GM11168 (cell line): Measurements from ENCODE around the gene ARPC5.

Experiments used
- in situ Hi-C: fragments of 300-500 bp; cut with MboI; formaldehyde crosslinking; loops from one replicate; pipeline ENCODE4 v1.12.0; 2022; ENCODE audit warnings: low sequenced_read_pairs; ENCODE audit not compliant: unreplicated experiment

Gene ARPC5

DNA sequence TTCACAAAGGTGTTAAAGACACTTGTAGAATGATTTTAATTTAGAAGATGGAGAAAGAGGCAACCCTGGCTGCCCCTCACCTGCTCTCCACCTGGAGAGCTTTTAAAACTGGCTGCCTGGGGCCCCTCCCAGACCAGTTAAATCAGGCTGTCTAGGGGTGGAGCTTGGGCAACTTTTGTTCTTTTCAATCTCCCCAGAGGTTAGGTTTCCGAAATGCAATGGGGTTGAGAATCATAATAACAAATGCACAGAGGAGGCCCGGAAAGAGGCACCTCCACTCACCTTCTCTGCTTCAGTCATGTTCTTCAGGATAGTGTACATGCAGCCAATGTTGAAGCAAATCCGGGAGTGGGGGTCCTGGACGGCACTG lies 45.7 kb downstream of the ARPC5 start:
- in situ Hi-C loops, result no loop called here

DNA sequence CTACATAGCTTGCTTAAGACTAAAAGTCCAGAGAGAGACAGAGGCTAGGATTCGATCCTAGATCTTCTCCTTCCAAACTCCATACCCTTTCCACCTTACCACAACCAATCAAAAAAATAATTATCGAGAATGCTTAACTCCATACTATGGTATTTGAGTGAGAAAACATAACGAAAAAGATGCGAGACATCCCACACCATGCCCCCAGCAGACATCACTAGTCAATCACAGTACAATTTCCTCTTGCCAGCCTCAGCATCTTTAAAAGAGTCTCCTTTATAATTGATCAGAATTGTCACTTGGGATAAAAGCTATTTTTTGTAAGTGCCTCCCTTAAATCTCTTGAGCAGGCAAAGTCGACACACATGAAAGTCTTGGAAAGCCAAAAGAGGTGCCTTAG lies 46.2 kb downstream of the ARPC5 start:
- in situ Hi-C loops, result no loop called here

DNA sequence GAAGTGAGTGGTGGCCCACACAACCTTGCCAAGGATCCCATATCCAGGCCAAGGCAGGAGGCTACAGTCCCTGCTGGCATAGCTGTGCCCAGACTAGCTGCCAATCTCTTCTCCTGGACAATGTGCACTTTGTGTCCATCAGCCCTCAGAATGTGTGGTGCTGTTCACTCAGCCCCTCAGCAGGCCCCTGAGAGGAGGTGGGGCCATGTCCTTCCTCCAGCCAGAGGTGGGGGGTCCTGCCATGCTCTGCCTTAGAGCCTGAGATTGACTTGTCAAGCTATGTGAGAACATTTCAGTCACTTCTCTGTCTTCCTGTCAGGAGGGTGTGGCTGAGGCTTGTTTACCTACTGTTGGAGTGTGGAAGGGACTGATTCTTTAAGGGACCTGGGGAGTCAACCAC lies 46.8 kb downstream of the ARPC5 start:
- in situ Hi-C loops, result no loop called here

DNA sequence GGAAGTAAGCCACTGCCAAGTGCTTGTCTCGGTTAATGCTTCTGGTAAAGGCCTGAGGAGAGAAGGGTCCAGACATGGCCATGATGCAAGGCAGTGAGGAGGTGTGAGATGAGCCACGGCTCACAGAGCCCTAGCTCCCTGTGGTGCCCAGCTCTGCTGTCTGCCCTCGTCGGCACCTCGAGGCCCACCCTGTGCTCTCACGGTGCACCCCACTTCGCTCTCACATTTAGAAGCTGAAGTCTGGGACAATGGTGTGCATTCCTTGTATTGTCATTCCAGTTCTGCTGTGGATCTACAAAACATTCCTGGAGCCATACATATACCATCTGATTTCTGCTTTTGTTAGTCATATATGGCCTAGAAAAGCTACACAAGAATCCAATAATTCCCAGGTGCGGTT lies 48.7 kb downstream of the ARPC5 start:
- in situ Hi-C loops, result no loop called here

DNA sequence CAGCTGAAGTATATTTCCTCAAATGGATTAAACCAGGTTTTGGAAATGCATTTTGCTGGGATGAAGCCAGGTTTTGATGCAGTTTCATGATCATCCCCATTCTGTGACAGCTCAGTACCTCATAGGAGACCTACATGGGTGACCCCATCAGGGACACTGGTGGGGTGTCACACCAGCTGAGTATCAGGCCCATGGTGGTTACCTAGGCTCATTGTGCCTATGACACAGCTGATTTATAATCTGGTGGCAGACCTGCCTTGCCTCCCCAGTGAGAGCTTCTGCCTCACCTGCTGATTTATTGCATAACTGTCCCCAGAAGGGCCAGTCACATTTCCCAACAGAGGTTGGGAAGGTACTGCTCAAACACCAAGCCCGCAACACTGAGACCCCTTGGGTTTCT lies 49.1 kb downstream of the ARPC5 start:
- in situ Hi-C loops, result no loop called here

DNA sequence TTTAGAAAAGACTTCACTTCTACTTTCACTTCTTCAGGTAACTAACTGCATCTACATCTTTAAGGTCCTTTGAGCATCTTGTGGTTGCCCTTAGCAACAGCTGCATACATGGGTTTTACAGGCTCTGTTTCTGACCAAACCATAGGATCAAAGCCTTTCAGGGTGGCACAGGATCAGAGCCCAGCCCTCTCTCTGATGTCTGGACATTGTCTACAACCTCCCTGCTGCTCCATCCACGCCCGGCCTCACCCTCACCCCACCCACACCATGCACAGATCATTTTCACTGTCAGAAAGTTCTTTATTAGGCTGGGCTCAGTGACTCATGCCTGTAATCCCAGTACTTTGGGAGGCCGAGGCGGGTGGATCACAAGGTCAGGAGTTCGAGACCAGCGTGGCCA lies 50.5 kb downstream of the ARPC5 start:
- in situ Hi-C loops, result no loop called here

DNA sequence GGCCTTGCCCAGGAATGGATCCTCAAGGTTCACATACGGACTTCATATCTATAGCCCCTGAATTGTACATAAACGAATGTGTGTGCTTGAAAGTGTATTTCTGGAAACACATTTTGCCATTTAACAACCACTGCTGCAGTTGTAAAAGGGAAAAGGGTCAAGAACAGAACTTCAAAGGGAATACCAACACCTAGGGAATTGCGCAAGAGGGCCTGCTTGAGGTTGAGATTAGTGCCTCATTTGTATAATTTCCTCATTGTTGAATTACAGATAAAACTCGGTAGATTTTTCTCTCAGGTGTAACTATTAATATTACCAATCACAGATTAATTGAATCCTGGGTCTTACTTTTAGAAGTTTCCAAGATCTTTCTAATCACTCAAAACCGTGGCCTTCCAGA lies 51.4 kb downstream of the ARPC5 start:
- in situ Hi-C loops, result no loop called here

DNA sequence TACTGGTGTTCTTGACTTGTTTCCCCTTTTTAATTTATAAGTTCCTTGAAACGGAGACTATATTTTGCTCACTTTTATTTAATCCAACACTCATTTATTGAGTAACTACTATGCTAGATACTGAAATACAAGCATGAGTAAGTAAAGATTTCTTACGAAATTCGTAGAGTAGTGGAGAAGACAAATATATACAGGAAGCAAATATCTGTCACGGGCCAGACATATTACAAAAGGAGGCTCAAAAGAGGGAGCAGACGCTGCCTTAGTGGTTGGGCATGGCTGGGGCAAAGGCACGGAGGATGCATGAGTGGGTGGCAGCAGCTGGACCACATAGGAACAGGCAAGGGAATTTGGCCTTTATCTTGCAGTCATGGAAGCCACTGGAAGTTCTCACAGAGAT lies 52.1 kb downstream of the ARPC5 start:
- in situ Hi-C loops, result no loop called here

DNA sequence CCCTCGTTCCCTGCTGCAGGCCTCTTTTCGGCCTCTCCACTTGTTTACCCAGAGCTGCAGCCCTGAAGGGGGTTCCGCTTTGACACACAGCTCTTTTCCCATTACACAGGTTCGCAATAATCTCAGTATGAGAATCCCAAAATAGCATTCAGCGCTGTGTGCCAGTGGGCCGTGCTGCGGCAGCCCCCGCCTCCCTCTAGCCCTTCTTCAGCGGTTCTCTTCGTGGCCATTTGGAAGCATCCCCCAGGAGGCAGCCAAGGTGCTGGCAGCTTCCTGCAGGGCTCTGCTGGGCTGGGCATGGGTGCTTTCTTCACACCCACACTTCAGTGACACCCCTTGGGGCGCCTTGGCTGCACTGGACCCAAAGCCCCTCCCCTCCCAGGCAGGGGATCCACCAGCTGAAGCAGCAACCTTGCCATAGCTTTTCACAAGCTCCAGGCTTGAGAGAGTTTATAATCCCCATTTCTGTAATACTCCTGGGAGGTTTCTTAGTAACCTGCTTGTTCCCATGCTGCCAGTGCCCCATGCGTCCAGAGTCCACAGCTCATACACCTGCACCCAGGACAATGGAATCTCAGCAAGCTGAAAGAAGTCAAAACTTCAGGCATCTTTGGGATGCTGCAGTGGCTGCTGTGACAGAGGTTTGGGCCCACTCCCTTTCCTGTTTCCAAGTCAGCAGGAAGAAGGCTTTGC lies 53.4 kb downstream of the ARPC5 start:
- in situ Hi-C loops, result no loop called here

DNA sequence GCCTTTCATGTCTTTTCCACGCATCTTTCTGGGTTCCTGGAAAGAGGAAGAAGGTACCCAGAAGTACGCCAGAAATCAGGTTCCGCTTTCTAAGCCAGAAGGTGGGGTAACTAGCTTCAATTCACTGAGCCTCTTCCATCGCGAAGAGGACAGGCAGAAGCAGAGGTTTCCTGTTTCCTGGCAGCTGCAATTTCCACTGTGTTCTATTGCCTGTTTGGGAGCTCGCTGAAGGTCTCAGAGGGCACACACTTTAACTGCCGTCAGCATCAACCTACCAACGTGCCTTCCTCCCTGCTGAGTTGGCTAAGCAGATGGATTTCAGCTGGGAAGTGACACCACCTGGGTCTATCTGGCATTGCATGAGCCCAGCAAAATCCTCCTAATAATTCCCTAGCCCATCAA lies 55.3 kb downstream of the ARPC5 start:
- in situ Hi-C loops, result no loop called here

DNA sequence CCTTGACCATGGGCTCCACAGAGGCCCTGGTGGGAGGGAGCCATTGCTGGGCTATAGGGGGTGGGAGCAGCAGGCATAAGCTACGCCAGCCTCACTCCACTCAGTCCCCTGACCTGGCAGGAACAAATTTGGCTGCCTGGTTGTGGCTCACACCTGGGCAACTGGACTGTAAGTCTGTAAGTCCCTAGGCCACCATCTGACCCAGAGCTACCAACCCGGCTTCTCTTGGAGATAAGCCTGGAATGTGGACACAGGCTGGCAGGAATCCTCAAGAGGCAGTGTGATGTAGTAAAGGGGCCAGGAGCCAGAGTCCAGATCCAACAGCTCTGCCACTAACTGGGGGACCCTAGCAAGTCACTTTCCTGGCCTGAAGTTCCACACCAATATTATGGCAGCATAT lies 56.7 kb downstream of the ARPC5 start:
- in situ Hi-C loops, result no loop called here

DNA sequence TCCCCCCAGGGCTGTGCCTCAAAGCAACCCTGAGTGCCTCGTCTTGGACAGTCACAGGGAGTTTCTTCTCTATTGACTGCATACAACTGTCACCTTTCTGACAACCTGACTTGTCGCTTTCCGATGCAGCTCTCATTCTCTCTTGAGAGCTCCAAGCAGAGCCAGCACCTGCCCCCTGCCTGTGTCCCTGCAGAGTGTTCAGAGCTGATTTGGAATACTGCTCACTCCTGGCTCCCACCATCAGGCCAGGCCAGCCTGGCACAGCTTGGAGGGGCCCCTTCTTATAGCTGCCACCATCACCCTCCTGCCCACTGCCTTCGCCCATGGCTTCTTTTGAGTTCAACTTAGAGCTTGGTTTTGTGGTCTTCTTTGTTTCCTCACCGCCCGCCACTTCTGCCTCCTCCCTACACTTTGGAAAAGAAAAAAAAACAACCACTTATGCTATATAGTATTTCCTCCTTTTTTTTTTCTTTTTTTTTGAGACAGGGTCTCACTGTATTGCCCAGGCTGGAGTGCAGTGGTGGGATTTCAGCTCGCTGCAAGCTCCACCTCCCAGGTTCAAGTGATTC lies 57.6 kb downstream of the ARPC5 start:
- in situ Hi-C loops, result no loop called here

DNA sequence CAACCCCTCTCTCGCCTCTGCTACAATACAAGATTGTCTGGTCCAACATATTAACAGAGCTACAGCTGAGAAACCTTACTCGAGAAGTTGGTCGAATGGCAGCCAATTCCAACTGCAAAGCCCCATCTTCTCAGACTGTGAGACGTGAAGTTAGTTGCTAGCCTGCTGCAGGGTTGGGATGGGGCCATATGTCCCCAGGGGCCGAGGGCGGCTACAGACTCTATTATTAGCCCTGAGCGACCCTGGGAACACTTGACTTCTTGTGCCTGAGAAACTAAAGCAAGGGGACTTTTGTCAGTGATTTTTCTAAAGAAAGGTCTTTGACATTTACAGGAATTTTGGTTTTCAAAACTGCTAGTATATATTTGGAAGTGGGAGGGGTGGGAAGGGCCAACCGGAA lies 59.0 kb downstream of the ARPC5 start:
- in situ Hi-C loops, result no loop called here

DNA sequence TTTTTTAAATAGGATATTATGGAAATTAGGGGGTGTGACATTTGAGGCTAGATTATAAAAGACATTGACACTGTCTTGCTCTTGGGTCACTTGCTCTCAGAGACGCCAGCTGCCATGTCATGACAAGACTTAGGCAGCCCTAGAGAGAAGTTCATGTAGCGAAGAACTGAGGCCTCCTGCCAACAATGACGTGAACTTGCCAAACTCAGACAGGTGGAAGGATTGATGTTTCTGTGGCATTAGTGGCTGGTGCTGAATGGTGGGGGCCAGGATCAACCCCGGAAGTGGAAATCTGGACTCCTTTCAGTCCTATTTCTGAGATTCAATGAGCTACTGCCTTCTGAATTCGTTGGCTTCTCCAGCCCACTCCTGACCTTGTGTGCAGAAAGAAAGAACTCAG lies 60.0 kb downstream of the ARPC5 start:
- in situ Hi-C loops, result no loop called here

DNA sequence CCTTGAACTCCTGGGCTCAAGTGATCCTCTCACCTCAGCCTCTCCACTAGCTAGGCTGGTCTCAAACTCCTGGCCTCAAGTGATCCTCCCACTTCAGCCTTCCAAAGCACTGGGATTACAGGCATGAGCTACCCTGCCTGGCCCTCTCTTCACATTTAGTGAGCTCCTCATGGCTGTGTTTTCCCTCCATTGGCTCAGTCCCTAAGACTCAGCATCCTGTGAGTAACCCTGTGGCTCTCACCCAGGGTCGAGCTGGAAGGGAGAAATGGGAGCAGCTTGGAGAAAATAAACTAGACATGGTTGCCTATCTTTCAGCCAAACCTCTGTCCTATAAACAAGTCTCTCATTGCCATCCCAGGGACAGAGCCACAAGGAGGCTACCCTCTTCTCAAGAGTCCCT lies 62.9 kb downstream of the ARPC5 start:
- in situ Hi-C loops, result no loop called here

DNA sequence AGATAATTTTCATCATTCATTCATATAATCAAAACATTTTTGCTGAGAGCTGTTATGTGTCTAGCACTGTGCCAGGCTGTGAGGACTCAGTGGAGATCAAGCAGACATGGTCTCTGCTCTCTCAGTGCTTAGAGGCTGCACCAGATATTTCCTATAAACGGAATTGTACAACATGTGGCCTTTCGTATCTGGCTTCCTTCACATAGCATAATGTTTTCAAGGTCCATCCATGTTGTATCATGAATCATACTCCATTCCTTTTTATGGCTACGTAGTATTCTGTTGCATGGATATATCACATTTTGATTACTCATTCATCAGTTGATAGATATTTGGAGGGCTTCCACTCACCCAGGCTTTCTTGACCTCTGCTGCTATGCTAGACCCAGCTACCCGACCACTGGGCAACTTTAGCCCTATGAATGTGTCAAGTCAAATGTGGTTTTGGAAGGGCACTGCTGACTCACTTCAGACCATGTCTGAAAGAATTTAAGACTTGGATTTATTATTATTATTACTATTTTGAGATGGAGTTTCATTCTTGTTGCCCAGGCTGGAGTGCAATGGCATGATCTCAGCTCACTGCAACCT lies 63.8 kb downstream of the ARPC5 start:
- in situ Hi-C loops, result no loop called here
